Colon (tissue), 2 donors: ENCODE data around the gene WDR19.
"Not testable (repeated sequence)": the region's sequence is repeated elsewhere in the genome, so short reads cannot be mapped to it uniquely, and the experiment has no call there.

ENCODE experiments used
- FAIRE-seq: peaks from 2 replicates; lab custom pipeline; 2012; peaks lifted over from hg19 to GRCh38; lab: Jason Lieb, UNC
- donor health status: control.
- donor health status: control.

The WDR19 gene

GRCh38 chr4:39233114-39233513, 50.8 kb downstream of the WDR19 start:
- no peak for FAIRE-seq

- FAIRE-seq = no peak
Observed at GRCh38 chr4:39233783-39234182, 51.5 kb downstream of the WDR19 start.

GRCh38 chr4:39235021-39235420, 52.7 kb downstream of the WDR19 start:
- no peak for FAIRE-seq

GRCh38 chr4:39235696-39236095, 53.4 kb downstream of the WDR19 start:
- FAIRE-seq = peak; percentile 51

GRCh38 chr4:39237179-39237578, 54.9 kb downstream of the WDR19 start:
- no peak for FAIRE-seq

- no peak for FAIRE-seq
Observed at GRCh38 chr4:39243462-39243861, 61.1 kb downstream of the WDR19 start.

GRCh38 chr4:39255266-39255665, 72.9 kb downstream of the WDR19 start:
- FAIRE-seq = no peak

- no peak for FAIRE-seq
Observed at GRCh38 chr4:39255871-39256270, 73.5 kb downstream of the WDR19 start.

GRCh38 chr4:39256436-39256835, 74.1 kb downstream of the WDR19 start:
- FAIRE-seq = no peak

- FAIRE-seq = no peak
Observed at GRCh38 chr4:39259571-39260330, 77.4 kb downstream of the WDR19 start.

GRCh38 chr4:39263895-39264294, 81.6 kb downstream of the WDR19 start:
- no peak for FAIRE-seq

GRCh38 chr4:39274503-39274902, 92.2 kb downstream of the WDR19 start:
- FAIRE-seq = no peak

- not testable (repeated sequence) for FAIRE-seq
Observed at GRCh38 chr4:39277661-39278060, 95.3 kb downstream of the WDR19 start.

GRCh38 chr4:39278476-39278875, 96.1 kb downstream of the WDR19 start:
- no peak for FAIRE-seq

- FAIRE-seq = no peak
Observed at GRCh38 chr4:39279416-39279815, 97.1 kb downstream of the WDR19 start.

GRCh38 chr4:39280770-39281169, 98.4 kb downstream of the WDR19 start:
- FAIRE-seq = no peak

GRCh38 chr4:39285111-39285795, 102.9 kb downstream of the WDR19 start:
- FAIRE-seq = no peak

GRCh38 chr4:39285853-39286252, 103.5 kb downstream of the WDR19 start:
- no peak for FAIRE-seq

GRCh38 chr4:39286263-39286662, 103.9 kb downstream of the WDR19 start:
- no peak for FAIRE-seq

- no peak for FAIRE-seq
Observed at GRCh38 chr4:39287223-39287622, 104.9 kb downstream of the WDR19 start.

GRCh38 chr4:39291686-39292085, 109.4 kb downstream of the WDR19 start:
- no peak for FAIRE-seq

- not testable (repeated sequence) for FAIRE-seq
Observed at GRCh38 chr4:39292433-39292832, 110.1 kb downstream of the WDR19 start.

- no peak for FAIRE-seq
Observed at GRCh38 chr4:39295784-39296183, 113.5 kb downstream of the WDR19 start.

GRCh38 chr4:39302901-39303300, 120.6 kb downstream of the WDR19 start:
- no peak for FAIRE-seq
